Stimulated activated CD8-positive, alpha-beta memory T cell treated with anti-CD3 and anti-CD28 coated beads, Interleukin-2, amount 100 ng/mL, for 1 hour (primary cell): ENCODE data around the gene ORAI3.

Source experiments
- DNase-seq, 2 donors: peaks; one replicate each; pipeline ENCODE4 v3.0.0-alpha.2; 2020; ENCODE audit warnings: low read depth in 2 of 2

The ORAI3 gene

GRCh38 chr16:30971298-30971697 lies 22.4 kb downstream of the ORAI3 start:
- DNase-seq: no peak

GRCh38 chr16:30972872-30973271 lies 24.0 kb downstream of the ORAI3 start:
- DNase-seq: no peak

DNA sequence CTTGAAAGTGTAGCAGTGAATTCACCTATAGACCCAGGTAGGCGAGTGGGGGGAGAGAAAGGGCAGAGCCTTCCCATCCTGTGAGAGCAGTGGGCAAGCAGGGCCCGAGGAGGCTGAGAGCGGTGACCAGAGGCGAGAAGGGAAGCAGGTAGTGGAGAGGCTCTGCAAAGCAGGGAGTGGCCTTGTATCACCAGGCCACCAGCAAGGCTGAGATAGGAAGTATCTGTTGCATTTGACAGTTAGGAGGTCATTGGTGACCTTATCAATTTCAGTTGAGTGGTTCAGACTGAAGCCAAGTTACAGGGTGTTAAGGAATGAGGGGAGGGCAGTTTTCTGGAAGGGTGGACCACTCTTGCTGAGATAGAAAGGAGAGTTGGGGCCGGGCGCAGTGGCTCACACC lies 25.5 kb downstream of the ORAI3 start:
- no peak for DNase-seq

GRCh38 chr16:30976486-30976885 lies 27.6 kb downstream of the ORAI3 start:
- no peak for DNase-seq

DNA sequence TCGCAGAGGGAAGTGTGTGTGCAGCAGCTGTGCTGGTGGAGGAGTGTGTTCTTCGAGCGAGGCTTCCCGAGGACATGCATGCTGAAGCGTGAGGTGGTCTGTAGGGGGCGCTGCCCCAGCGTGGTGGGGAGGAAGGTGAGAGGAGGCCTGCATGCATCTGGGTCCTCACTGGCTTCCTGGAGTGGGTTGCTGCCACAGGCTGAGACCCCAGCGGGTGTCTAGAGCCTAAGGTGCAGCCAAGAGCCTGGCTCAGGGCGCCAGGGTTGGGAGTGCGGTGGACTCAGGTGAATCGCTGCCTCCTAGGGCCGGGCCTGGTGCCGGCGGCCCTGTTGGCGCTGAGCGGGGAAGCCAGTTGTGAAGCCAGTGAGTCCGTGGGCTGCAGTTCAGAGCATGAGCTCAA lies 28.6 kb downstream of the ORAI3 start:
- DNase-seq: no peak

DNA sequence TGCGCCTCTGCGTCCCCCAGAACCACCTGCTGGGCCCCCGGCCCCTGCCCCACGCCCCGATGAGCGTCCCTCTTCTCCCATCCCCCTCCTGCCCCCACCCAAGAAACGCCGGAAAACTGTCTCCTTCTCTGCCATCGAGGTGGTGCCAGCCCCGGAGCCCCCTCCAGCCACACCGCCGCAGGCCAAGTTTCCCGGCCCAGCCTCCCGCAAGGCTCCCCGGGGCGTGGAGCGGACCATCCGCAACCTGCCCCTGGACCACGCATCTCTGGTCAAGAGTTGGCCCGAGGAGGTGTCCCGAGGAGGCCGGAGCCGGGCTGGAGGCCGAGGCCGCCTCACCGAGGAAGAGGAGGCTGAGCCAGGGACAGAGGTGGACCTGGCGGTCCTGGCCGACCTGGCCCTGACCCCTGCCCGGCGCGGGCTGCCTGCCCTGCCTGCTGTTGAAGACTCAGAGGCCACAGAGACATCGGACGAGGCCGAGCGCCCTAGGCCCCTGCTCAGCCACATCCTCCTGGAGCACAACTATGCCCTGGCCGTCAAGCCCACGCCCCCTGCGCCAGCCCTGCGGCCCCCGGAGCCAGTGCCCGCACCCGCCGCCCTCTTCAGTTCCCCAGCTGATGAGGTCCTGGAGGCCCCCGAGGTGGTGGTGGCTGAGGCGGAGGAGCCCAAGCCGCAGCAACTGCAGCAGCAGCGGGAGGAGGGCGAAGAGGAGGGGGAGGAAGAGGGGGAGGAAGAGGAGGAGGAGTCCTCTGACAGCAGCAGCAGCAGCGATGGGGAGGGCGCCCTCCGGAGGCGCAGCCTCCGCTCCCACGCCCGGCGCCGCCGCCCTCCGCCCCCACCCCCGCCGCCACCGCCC lies 30.5 kb downstream of the ORAI3 start:
- no peak for DNase-seq

GRCh38 chr16:30980023-30980371 lies 31.1 kb downstream of the ORAI3 start:
- no peak for DNase-seq

DNA sequence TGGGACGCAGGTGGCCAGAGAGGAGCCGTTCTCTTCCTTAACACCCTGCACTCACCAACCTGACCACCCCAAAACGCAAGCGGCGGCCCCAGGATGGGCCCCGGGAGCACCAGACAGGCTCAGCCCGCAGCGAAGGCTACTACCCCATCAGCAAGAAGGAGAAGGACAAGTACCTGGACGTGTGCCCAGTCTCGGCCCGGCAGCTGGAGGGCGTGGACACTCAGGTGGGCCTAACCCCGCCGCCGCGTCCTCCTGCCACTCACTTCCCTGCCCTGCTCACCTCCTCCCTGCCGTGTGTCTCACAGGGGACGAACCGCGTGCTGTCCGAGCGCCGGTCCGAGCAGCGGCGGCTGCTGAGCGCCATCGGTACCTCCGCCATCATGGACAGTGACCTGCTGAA lies 31.6 kb downstream of the ORAI3 start:
- DNase-seq: no peak

DNA sequence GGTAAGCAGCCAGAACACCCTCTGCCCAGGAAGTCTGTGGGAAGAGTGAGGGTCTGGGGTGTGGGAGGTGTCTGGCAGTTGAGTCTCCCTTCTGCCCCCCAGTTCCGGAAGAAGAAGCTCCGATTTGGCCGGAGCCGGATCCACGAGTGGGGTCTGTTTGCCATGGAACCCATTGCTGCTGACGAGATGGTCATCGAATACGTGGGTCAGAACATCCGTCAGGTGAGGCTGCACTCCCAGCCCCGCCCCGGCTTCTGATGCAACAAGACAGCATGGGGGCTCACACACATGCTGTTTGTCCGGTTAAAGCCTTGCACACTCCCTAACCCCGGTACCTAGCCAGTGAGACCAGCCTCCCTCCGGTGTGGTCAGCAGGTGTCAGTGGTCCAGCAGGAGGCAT lies 32.1 kb downstream of the ORAI3 start:
- no peak for DNase-seq

GRCh38 chr16:30982548-30983288 lies 33.9 kb downstream of the ORAI3 start:
- DNase-seq: no peak

DNA sequence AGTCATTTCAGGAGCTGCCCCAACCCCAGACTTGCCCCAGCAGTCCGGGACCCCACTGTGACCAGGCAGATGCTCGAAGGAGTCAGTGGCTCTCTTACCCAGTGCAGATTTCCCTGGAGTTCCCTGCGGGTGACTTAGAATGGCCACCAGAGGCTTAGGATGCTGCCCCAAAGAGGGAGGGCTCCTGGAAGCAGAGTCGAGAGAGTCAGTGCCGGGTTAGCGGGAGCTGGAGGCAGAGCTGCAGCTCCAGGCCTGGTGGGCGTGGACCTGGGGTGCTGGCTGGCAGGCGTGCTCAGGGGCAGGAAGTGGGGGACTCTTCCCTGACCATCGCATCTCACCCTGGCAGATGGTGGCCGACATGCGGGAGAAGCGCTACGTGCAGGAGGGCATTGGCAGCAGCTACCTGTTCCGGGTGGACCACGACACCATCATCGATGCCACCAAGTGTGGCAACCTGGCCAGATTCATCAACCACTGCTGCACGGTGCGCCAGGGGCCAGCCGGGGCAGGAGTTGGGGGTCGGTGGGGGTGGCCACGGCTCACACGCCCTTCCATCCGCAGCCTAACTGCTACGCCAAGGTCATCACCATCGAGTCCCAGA lies 34.5 kb downstream of the ORAI3 start:
- no peak for DNase-seq

DNA sequence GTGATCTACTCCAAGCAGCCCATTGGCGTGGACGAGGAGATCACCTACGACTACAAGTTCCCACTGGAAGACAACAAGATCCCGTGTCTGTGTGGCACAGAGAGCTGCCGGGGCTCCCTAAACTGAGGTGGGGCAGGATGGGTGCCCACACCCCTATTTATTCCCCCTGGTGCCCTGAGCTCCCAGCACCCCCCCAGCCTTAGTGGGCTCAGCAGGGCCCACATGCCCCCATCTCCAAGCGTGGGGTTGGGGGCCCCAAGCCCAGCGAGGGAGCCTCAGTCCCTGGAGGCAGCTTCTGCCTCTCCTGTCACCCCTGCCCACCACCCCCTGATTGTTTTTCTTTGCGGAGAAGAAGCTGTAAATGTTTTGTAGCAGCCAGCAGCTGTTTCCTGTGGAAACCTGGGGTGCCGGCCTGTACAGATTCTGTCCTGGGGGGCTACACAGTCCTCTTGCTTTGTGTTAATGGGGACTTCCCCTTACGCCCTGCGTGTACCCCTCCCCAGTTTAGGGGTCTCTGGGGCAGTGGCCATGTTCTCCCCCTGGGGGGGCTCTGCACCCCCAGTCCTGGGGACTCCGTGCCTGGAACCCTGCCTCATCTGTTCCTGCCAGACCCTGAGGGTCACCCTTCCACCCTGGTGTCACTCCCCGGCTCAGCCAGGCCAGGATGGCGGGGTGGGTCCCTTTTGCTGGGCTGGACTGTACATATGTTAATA lies 35.2 kb downstream of the ORAI3 start:
- no peak for DNase-seq

- DNase-seq: peak; percentile 58 to 66
Observed at GRCh38 chr16:30984669-30985400, 36.0 kb downstream of the ORAI3 start, which contains the start of gene HSD3B7. Gene HSD3B7, plus strand, starts transcription at chr16:30985207. Its CDS starts 452 bp downstream, at chr16:30985659.

- DNase-seq: no peak
Observed at GRCh38 chr16:30985401-30986128, 36.7 kb downstream of the ORAI3 start.

DNA sequence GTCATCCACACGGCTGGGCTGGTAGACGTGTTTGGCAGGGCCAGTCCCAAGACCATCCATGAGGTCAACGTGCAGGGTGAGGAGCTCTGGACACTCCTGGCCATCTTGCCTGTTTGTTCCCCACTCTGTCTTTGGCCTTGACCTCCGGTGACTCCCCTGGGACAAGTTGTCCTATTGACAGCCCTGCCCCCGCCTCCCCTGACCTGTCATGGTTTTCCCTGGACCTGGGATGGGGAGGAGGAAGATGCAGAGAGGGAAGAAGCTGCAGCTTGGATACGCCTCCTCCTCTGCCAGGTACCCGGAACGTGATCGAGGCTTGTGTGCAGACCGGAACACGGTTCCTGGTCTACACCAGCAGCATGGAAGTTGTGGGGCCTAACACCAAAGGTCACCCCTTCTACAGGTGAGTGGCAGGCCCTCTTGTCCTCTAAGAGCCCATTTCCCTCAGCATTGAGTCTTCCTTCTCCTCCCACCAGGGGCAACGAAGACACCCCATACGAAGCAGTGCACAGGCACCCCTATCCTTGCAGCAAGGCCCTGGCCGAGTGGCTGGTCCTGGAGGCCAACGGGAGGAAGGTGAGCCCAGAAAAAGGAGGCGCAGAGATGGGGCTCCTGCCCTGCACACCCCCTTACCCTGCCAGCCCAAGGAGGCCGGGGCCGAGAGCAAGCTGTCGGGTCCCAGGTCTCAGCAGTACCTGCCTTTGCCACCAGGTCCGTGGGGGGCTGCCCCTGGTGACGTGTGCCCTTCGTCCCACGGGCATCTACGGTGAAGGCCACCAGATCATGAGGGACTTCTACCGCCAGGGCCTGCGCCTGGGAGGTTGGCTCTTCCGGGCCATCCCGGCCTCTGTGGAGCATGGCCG lies 37.5 kb downstream of the ORAI3 start:
- no peak for DNase-seq

DNA sequence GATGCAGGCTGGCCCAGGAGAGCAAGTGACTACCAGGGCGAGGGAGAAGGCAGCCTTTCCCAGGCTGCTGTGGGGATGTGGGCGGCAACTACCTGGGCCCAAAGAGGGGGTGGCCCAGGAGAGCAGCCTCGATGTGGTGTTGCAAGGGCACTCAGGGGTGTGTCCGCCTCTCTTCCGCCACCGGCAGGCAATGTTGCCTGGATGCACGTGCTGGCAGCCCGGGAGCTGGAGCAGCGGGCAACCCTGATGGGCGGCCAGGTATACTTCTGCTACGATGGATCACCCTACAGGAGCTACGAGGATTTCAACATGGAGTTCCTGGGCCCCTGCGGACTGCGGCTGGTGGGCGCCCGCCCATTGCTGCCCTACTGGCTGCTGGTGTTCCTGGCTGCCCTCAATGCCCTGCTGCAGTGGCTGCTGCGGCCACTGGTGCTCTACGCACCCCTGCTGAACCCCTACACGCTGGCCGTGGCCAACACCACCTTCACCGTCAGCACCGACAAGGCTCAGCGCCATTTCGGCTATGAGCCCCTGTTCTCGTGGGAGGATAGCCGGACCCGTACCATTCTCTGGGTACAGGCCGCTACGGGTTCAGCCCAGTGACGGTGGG lies 38.8 kb downstream of the ORAI3 start:
- DNase-seq: no peak

- no peak for DNase-seq
Observed at GRCh38 chr16:30989469-30990047, 40.7 kb downstream of the ORAI3 start.

DNA sequence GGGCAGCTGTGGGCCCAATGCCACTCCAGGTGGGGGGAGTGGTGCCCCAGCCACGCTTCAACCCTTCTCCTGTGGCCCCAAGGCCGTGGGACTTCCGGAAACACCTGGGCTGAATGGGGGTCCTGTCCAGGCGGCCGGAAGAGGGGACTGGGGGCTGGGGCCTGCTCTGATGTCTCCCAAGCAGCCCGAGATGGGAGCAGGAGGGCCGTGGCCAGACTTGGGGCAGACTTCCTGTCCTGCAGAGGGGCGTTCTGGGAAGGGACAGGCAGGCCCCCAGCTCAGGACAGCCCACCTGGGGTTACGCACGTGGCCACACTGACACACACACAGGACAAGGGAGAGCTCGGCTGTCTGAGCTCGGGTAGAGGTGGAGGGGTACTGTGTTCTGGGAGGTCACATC lies 41.2 kb downstream of the ORAI3 start:
- DNase-seq: no peak

DNA sequence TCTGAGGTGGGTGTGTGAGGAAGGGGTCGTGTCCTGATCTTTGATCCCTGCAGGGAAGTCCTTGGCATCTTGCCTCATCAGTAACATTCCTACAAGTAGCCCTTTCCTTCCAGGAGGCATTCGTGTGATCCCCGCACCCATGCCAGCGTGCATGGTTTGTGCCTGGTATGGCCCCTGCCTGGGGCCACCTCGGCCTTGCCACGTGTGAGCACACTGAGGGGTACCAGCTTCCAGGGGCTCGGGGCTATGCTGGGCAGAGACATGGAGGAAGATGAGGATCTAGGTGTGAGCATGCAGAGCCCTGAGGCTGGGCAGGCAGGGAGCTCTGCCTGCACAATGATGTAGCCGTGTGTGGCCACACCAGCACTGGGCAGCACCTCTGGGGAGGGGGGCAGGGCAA lies 42.2 kb downstream of the ORAI3 start:
- no peak for DNase-seq
